OCI-LY7 (cell line): ENCODE measurements around the gene RMI1. TPM values are rescaled to one million over a fixed set of nuclear protein-coding genes. Genes with fewer than 3 reads are reported as not detected.
A peak's percentile ranks its signal among the peaks of the same experiment; 100 is the strongest.
"Not testable (repeated sequence)": the region's sequence is repeated elsewhere in the genome, so short reads cannot be mapped to it uniquely, and the experiment has no call there.

ENCODE experiments used
- BruUV-seq: library from RNA; stranded (reverse); fragments of 400-500 nt; replicated peaks from 2 replicates; lab custom pipeline; 2021; lab: Mats Ljungman, UMichigan
- CTCF ChIA-PET: fragments of 300-600 bp; sonication (Branson Sonifier 250); formaldehyde crosslinking; loops from one replicate; lab custom pipeline; 2022; ENCODE audit warnings: antibody characterized with exemption; ENCODE audit not compliant: unreplicated experiment; lab: Charles Lee
- POLR2A ChIA-PET: fragments of 300-600 bp; sonication (Branson Sonifier 250); formaldehyde crosslinking; loops from one replicate; lab custom pipeline; 2022; ENCODE audit warnings: antibody characterized with exemption; lab: Charles Lee
- DNase-seq: peaks from one replicate; pipeline ENCODE4 v3.0.0-alpha.2; 2015; ENCODE audit warnings: low spot score
- H2AFZ ChIP-seq: fragments of 200-600 bp; sonication (generic), shearing (Covaris generic); 2 replicates; pipeline ENCODE4 v1.6.1; 2014; ENCODE audit warnings: mild to moderate bottlenecking, antibody characterized with exemption, low read length, moderate library complexity
- H3K27ac ChIP-seq: fragments of 200-600 bp; sonication (generic); 2 replicates; pipeline ENCODE4 v1.5.1; 2014; ENCODE audit warnings: mixed run types, low read depth, mild to moderate bottlenecking, moderate library complexity, low read length, inconsistent platforms; ENCODE audit not compliant: poor library complexity, severe bottlenecking
- H3K36me3 ChIP-seq: fragments of 200-600 bp; sonication (generic); 2 replicates; pipeline ENCODE4 v1.6.1; 2014; ENCODE audit warnings: mild to moderate bottlenecking, antibody characterized with exemption, low read length, moderate library complexity, mixed read lengths; ENCODE audit not compliant: insufficient read depth
- H3K4me1 ChIP-seq: fragments of 200-600 bp; sonication (generic); 2 replicates; pipeline ENCODE4 v1.5.1; 2014; ENCODE audit warnings: mild to moderate bottlenecking, low read length; ENCODE audit not compliant: insufficient read depth, poor library complexity, severe bottlenecking
- H3K4me2 ChIP-seq: fragments of 200-600 bp; sonication (generic); 2 replicates; pipeline ENCODE4 v1.6.1; 2014; ENCODE audit warnings: mild to moderate bottlenecking, low read length
- H3K4me3 ChIP-seq: fragments of 200-600 bp; sonication (generic); 2 replicates; pipeline ENCODE4 v1.5.1; 2014; ENCODE audit warnings: mild to moderate bottlenecking, low read depth, low read length; ENCODE audit not compliant: poor library complexity, severe bottlenecking
- H3K79me2 ChIP-seq: fragments of 200-600 bp; sonication (generic); 2 replicates; pipeline ENCODE4 v1.6.1; 2016; ENCODE audit warnings: low read depth, mild to moderate bottlenecking, low read length, moderate library complexity, mixed read lengths; ENCODE audit not compliant: insufficient read depth
- H3K9me2 ChIP-seq: fragments of 200-600 bp; sonication (generic); 2 replicates; pipeline ENCODE4 v1.6.1; 2016; ENCODE audit warnings: mild to moderate bottlenecking, low read length, mixed read lengths; ENCODE audit not compliant: insufficient read depth
- H3K9me3 ChIP-seq: fragments of 200-600 bp; sonication (generic); 2 replicates; pipeline ENCODE4 v1.6.1; 2014; ENCODE audit warnings: mild to moderate bottlenecking, mixed run types, low read length, mixed read lengths
- H4K20me1 ChIP-seq: fragments of 200-600 bp; sonication (generic); 2 replicates; pipeline ENCODE4 v1.6.1; 2014; ENCODE audit warnings: mild to moderate bottlenecking, antibody characterized with exemption, low read length, moderate library complexity, mixed read lengths; ENCODE audit not compliant: insufficient read depth
- EZH2phosphoT487 ChIP-seq: fragments of 200-600 bp; sonication (generic); IDR thresholded peaks from 2 replicates; pipeline ENCODE4 v1.6.1; 2018; ENCODE audit warnings: low read depth, borderline replicate concordance, mild to moderate bottlenecking, mixed run types, antibody characterized with exemption, low read length, moderate library complexity, mixed read lengths
- intact Hi-C: fragments of 100-400 bp; cut with micrococcal nuclease; formaldehyde crosslinking; loops from one replicate; pipeline ENCODE4 v1.10.0; 2022; ENCODE audit not compliant: unreplicated experiment
- total RNA-seq, 2 experiments: library from RNA; depleted of rRNA in 1 of 2; stranded (reverse); fragments of >200 nt in 1 of 2; shearing (Covaris generic) in 1 of 2; gene quantifications; 2 replicates each; pipeline ENCODE4 v1.2.3, GENCODE V29; 2014 to 2022
- TF ChIP-seq, protein P1 (sequence below): fragments of 200-600 bp; sonication (generic); conservative IDR thresholded peaks from 2 replicates; pipeline ENCODE4 v1.5.1; 2014; ENCODE audit warnings: mild to moderate bottlenecking, antibody characterized with exemption, low read length, moderate library complexity, mixed read lengths

The RMI1 gene
- total RNA-seq, 2 experiments from 2014 or later = 16.7 to 44.3 TPM

DNA sequence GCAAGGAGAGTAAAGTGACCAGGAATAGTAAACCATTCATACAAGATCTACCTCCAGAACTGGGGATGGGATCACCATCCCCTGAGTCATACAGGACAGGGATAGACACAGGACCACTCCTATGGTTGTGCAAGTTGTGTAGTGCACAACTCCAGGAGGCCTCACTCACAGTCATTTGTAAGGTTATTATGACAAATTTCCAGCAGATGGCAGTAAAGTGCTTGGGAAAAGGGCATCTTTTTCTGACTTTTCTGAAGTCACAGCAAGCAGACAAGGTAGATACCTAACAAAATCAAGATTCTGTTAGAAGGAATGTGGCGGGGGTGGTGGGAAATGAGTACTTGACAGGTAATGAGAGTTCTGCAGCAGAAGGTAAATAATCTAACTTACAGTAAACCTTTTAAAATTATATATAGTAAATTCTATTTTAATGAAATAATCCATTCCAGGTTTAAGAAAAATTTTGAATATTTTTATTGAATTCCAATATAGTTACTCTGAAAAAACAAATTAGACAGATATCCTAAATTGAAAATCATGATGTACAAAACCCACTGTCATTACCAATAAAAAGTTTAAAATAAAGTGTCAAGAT is 42.6 kb upstream of the RMI1 start:
- no TSS peak for BruUV-seq
- Histone ChIP-seq H3K27ac (no peak overlapping the region), H3K9me3 (no peaks in the 10 kb centered on the region), H3K4me2 (no peak overlapping the region), H3K9me2 (no peaks in the 10 kb centered on the region), H3K36me3 (no peaks in the 10 kb centered on the region; the same call in 1 of the 2 replicates), H3K79me2 (no peaks in the 10 kb centered on the region), H2AFZ (no peak overlapping the region), H4K20me1 (no peaks in the 10 kb centered on the region), H3K4me3 (no peak overlapping the region), H3K4me1 (no peaks in the 10 kb centered on the region)
- POLR2A ChIA-PET = interaction anchor here (1.0 kb wide), 1 partner anchor 377 kb away, joined by 3 read pairs; no protein-coding TSS in a partner anchor
- TF ChIP-seq, protein P1, sequence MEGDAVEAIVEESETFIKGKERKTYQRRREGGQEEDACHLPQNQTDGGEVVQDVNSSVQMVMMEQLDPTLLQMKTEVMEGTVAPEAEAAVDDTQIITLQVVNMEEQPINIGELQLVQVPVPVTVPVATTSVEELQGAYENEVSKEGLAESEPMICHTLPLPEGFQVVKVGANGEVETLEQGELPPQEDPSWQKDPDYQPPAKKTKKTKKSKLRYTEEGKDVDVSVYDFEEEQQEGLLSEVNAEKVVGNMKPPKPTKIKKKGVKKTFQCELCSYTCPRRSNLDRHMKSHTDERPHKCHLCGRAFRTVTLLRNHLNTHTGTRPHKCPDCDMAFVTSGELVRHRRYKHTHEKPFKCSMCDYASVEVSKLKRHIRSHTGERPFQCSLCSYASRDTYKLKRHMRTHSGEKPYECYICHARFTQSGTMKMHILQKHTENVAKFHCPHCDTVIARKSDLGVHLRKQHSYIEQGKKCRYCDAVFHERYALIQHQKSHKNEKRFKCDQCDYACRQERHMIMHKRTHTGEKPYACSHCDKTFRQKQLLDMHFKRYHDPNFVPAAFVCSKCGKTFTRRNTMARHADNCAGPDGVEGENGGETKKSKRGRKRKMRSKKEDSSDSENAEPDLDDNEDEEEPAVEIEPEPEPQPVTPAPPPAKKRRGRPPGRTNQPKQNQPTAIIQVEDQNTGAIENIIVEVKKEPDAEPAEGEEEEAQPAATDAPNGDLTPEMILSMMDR = peak; percentile 89
- no peak for TF ChIP-seq EZH2phosphoT487
- peak; percentile 80 for DNase-seq
- intact Hi-C loops = loop anchor here (1.0 kb wide), 3 partner anchors 235 to 377 kb away; no protein-coding TSS in a partner anchor
- CTCF ChIA-PET = no interaction called here

DNA sequence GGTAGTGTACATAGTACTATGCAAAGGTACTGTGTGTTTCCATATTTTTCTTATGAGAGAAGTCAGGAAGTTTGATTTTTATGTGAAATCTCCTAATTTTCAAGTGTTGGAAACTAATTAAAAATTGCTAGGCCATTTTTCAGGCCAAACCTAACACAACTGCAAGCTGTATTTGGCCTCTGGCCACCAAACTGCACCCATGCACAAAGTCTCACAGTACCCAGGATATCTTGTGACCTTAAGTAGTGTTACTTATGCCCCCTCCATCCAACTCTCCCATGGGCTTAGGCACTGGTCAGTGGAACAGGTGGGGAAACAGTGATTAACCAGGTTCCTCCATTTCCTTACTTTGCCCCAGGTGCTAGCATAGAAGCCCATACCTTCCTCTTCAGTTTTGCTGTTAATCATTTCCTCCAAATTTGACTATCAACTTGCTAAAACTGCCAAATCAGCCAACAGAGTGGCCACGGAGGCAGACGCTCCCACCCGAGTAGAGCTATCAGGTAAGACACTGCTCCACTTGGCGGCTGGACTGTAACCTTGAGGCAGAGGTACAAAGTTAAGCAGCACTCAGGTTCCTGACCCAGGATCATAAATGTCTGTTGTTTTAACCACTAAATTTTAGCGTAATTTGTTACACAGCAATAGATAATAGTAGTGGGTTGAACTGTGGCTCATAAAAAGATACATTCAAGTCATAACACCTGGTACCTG is 39.9 kb upstream of the RMI1 start:
- Histone ChIP-seq H3K9me3 (no peaks in the 10 kb centered on the region), H3K4me1 (no peaks in the 10 kb centered on the region), H3K36me3 (peaks cover 13% of the 10 kb centered on the region), H3K4me2 (no peak overlapping the region), H3K9me2 (no peaks in the 10 kb centered on the region), H2AFZ (no peak overlapping the region), H3K4me3 (no peak overlapping the region), H3K27ac (no peak overlapping the region), H3K79me2 (no peaks in the 10 kb centered on the region), H4K20me1 (no peaks in the 10 kb centered on the region)
- no peak for DNase-seq
- no TSS peak for BruUV-seq
- ChIA-PET CTCF (no interaction called here), POLR2A (interaction anchor here (1.0 kb wide), 1 partner anchor 222 kb away, joined by 3 read pairs; no protein-coding TSS in a partner anchor)
- intact Hi-C loops = no loop called here
- TF ChIP-seq, protein P1 = no peak
- TF ChIP-seq EZH2phosphoT487 = no peak

DNA sequence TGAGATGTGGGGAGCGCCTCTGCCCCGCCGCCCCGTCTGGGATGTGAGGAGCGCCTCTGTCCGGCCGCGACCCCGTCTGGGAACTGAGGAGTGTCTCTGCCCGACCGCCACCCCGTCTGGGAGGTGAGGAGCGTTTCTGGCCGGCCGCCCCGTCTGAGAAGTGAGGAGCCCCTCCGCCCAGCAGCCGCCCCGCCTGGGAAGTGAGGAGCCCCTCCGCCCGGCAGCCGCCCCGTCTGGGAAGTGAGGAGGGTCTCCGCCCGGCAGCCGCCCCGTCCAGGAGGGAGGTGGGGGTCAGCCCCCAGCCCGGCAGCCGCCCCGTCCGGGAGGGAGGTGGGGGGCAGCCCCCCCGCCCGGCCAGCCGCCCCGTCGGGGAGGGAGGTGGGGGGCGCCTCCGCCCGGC is 32.5 kb upstream of the RMI1 start:
- POLR2A ChIA-PET, intact Hi-C loops, BruUV-seq, H3K9me2 ChIP-seq, H3K79me2 ChIP-seq, DNase-seq, CTCF ChIA-PET, H3K9me3 ChIP-seq, H4K20me1 ChIP-seq, H2AFZ ChIP-seq, H3K4me1 ChIP-seq, H3K4me2 ChIP-seq, H3K27ac ChIP-seq, H3K4me3 ChIP-seq: not testable (repeated sequence)
- peaks cover 17% of the 10 kb centered on the region for H3K36me3 ChIP-seq
